CD14-positive monocyte (primary cell): Measurements from ENCODE around the gene RALGAPB. TPM values are rescaled to one million over a fixed set of nuclear protein-coding genes. Genes with fewer than 3 reads are reported as not detected.

Experiments used
- DNase-seq, 3 donors: peaks; one replicate each; pipeline ENCODE4 v3.0.0-alpha.2; 2011 to 2022
- H2AFZ ChIP-seq: 2 replicates; pipeline ENCODE4 v1.6.0; 2012; ENCODE audit warnings: mild to moderate bottlenecking, low read depth, low read length, inconsistent platforms; ENCODE audit not compliant: insufficient read depth, poor library complexity, severe bottlenecking
- H3K27ac ChIP-seq, 2 donors: 1 replicate in 1 of 2; 2 replicates in 1 of 2; pipeline ENCODE4 v1.5.1; 2012 to 2013; ENCODE audit warnings: low read length in 2 of 2, control low read depth in 1 of 2, inconsistent platforms in 1 of 2, low read depth in 1 of 2, mild to moderate bottlenecking in 1 of 2
- H3K27me3 ChIP-seq, 2 donors: one replicate each; pipeline versions ENCODE4 v1.6.0 to v1.6.1; 2011 to 2013; ENCODE audit warnings: low read length in 2 of 2; ENCODE audit not compliant: control insufficient read depth in 2 of 2, insufficient read depth in 2 of 2
- H3K36me3 ChIP-seq, 2 donors: replicated peaks in 1 of 2; 1 replicate in 1 of 2; 2 replicates in 1 of 2; pipeline versions ENCODE4 v1.5.1 to v1.6.1; 2012 to 2013; ENCODE audit warnings: low read length in 2 of 2, control low read depth in 1 of 2, inconsistent platforms in 1 of 2, mild to moderate bottlenecking in 1 of 2; ENCODE audit not compliant: insufficient read depth in 2 of 2, control insufficient read depth in 1 of 2
- H3K4me1 ChIP-seq, 2 donors: 1 replicate in 1 of 2; 2 replicates in 1 of 2; pipeline versions ENCODE4 v1.5.1 to v1.6.1; 2012 to 2013; ENCODE audit warnings: low read length in 2 of 2, control low read depth in 1 of 2, inconsistent platforms in 1 of 2, mild to moderate bottlenecking in 1 of 2, moderate library complexity in 1 of 2; ENCODE audit not compliant: insufficient read depth in 2 of 2, control insufficient read depth in 1 of 2
- H3K4me2 ChIP-seq: replicated peaks from 2 replicates; pipeline ENCODE3; 2012; ENCODE audit warnings: low read length, moderate library complexity, mild to moderate bottlenecking; ENCODE audit not compliant: poor library complexity, severe bottlenecking; ENCODE audit errors: extremely low read depth
- H3K4me3 ChIP-seq, 3 experiments: fragments of 200-600 bp in 1 of 3; sonication (generic) in 1 of 3; replicated peaks in 1 of 3; 1 replicate in 2 of 3; 2 replicates in 1 of 3; pipeline ENCODE4 v1.5.1; 2011 to 2013; ENCODE audit warnings: low read length in 3 of 3, mild to moderate bottlenecking in 3 of 3, control low read depth in 2 of 3, low read depth in 2 of 3, inconsistent platforms in 1 of 3, moderate library complexity in 1 of 3
- H3K79me2 ChIP-seq: 2 replicates; pipeline ENCODE4 v1.6.0; 2012; ENCODE audit warnings: mild to moderate bottlenecking, control low read depth, inconsistent platforms, low read length, moderate library complexity; ENCODE audit not compliant: insufficient read depth
- H3K9ac ChIP-seq: 2 replicates; pipeline ENCODE4 v1.6.0; 2017; ENCODE audit warnings: low read length, mild to moderate bottlenecking; ENCODE audit not compliant: insufficient read depth, poor library complexity, severe bottlenecking
- H3K9me3 ChIP-seq, 2 donors: replicated peaks in 1 of 2; 1 replicate in 1 of 2; 2 replicates in 1 of 2; pipeline versions ENCODE4 v1.5.1 to v1.6.1; 2012 to 2013; ENCODE audit warnings: low read length in 2 of 2, control low read depth in 1 of 2; ENCODE audit not compliant: control insufficient read depth in 1 of 2, insufficient read depth in 1 of 2
- H4K20me1 ChIP-seq: 2 replicates; pipeline ENCODE4 v1.6.0; 2012; ENCODE audit warnings: mild to moderate bottlenecking, low read length, control low read depth, moderate library complexity; ENCODE audit not compliant: insufficient read depth
- H3K27ac Mint-ChIP-seq, 7 donors: one replicate each; pipeline ENCODE4 v1.8.0; 2020; ENCODE audit warnings: mild to moderate bottlenecking in 7 of 7, mixed read lengths in 7 of 7, moderate library complexity in 6 of 7, inconsistent platforms in 2 of 7
- H3K27me3 Mint-ChIP-seq, 3 donors: one replicate each; pipeline ENCODE4 v1.8.0; 2021 to 2022; ENCODE audit warnings: low read depth in 3 of 3, mild to moderate bottlenecking in 3 of 3, mixed read lengths in 3 of 3, moderate library complexity in 3 of 3, inconsistent platforms in 1 of 3
- H3K36me3 Mint-ChIP-seq, 2 donors: one replicate each; pipeline ENCODE4 v1.8.0; 2020; ENCODE audit warnings: mixed read lengths in 2 of 2, inconsistent platforms in 1 of 2, mild to moderate bottlenecking in 1 of 2
- H3K4me1 Mint-ChIP-seq: one replicate; pipeline ENCODE4 v1.8.0; 2020; ENCODE audit warnings: mild to moderate bottlenecking, mixed read lengths
- H3K4me3 Mint-ChIP-seq, 2 donors: one replicate each; pipeline ENCODE4 v1.8.0; 2020; ENCODE audit warnings: mild to moderate bottlenecking in 2 of 2, mixed read lengths in 2 of 2, moderate library complexity in 1 of 2
- H3K9me3 Mint-ChIP-seq, 7 donors: one replicate each; pipeline ENCODE4 v1.8.0; 2020 to 2022; ENCODE audit warnings: mixed read lengths in 7 of 7, mild to moderate bottlenecking in 6 of 7, moderate library complexity in 6 of 7, inconsistent platforms in 2 of 7
- CTCF ChIP-seq: fragments of 200-600 bp; IDR thresholded peaks from one replicate; pipeline ENCODE4 v1.8.0; 2022; ENCODE audit warnings: antibody characterized with exemption, mild to moderate bottlenecking
- WGBS: methylation state at CpG from one replicate; pipeline ENCODE4 v1.1.5; 2013; ENCODE audit warnings: missing lambda C conversion rate; ENCODE audit not compliant: insufficient coverage; 5-methylcytosine and 5-hydroxymethylcytosine counted together
- intact Hi-C, 2 donors: fragments of 100-400 bp; cut with micrococcal nuclease; formaldehyde crosslinking; loops; one replicate each; pipeline versions ENCODE4 v1.15.0 to v1.15.1; 2023
- polyA plus RNA-seq, 3 donors: library from polyadenylated mRNA; depleted of rRNA in 1 of 3; unstranded in 2 of 3; stranded (reverse) in 1 of 3; fragments of 300-500 nt in 2 of 3; fragments of >200 nt in 1 of 3; fragmentation: Illumina TruSeq in 2 of 3; gene quantifications; 1 replicate in 2 of 3; 2 replicates in 1 of 3; pipeline ENCODE4 v1.2.3, GENCODE V29; 2012 to 2021

The RALGAPB gene
- polyA plus RNA-seq, 3 donors: 4.7 to 15.5 (median 6.1) TPM

GRCh38 chr20:38589967-38590675 is 117.5 kb downstream of the RALGAPB start:
- Mint-ChIP-seq H3K36me3 (no peaks in the 10 kb centered on the region), H3K9me3 (no peaks in the 10 kb centered on the region), H3K4me1 (no peaks in the 10 kb centered on the region), H3K27ac (no peak overlapping the region), H3K27me3 (peaks cover 2 to 6% (median 4%) of the 10 kb centered on the region in 3 donors), H3K4me3 (no peak overlapping the region)
- H3K27me3 ChIP-seq: no peaks in the 10 kb centered on the region
- WGBS: 96% methylated on average over 2 of the region's 3 CpGs
- no peaks in the 10 kb centered on the region for H3K4me1 ChIP-seq
- H4K20me1 ChIP-seq: no peaks in the 10 kb centered on the region
- intact Hi-C loops: no loop called here
- no peak for DNase-seq
- H3K27ac ChIP-seq: no peak overlapping the region
- H3K36me3 ChIP-seq: no peaks in the 10 kb centered on the region
- H3K79me2 ChIP-seq: no peaks in the 10 kb centered on the region
- no peak overlapping the region for H3K9ac ChIP-seq
- H2AFZ ChIP-seq: no peak overlapping the region
- H3K9me3 ChIP-seq: no peaks in the 10 kb centered on the region
- TF ChIP-seq CTCF: no peak
- no peak overlapping the region for H3K4me3 ChIP-seq
- no peak overlapping the region for H3K4me2 ChIP-seq

GRCh38 chr20:38590676-38591473 is 118.2 kb downstream of the RALGAPB start:
- Mint-ChIP-seq H3K4me1 (no peaks in the 10 kb centered on the region), H3K27me3 (peaks cover 2 to 5% (median 2%) of the 10 kb centered on the region in 3 donors), H3K4me3 (no peak overlapping the region), H3K9me3 (no peaks in the 10 kb centered on the region), H3K36me3 (no peaks in the 10 kb centered on the region), H3K27ac (peak overlapping the region in 1 of 7 donors; percentile 4)
- TF ChIP-seq CTCF: no peak
- whole genome bisulfite sequencing: 82% methylated on average over 10 of the region's 18 CpGs
- Histone ChIP-seq H3K9me3 (no peaks in the 10 kb centered on the region), H2AFZ (no peak overlapping the region), H3K4me2 (no peak overlapping the region), H4K20me1 (no peaks in the 10 kb centered on the region), H3K27me3 (no peaks in the 10 kb centered on the region), H3K79me2 (no peaks in the 10 kb centered on the region), H3K4me3 (no peak overlapping the region), H3K4me1 (no peaks in the 10 kb centered on the region), H3K9ac (no peak overlapping the region), H3K36me3 (no peaks in the 10 kb centered on the region), H3K27ac (no peak overlapping the region)
- intact Hi-C loops: no loop called here
- no peak for DNase-seq
